GM19455 (cell line): Measurements from ENCODE around the gene SBF1.

Experiments used
- ATAC-seq: cut with Tn5 transposase; IDR thresholded peaks from one replicate; pipeline ENCODE4 v1.9.1; 2021; ENCODE audit not compliant: unreplicated experiment

Gene SBF1

GRCh38 chr22:50467773-50468440 is 6.9 kb downstream of the SBF1 start:
- no peak for ATAC-seq

GRCh38 chr22:50467341-50467740 is 7.5 kb downstream of the SBF1 start:
- no peak for ATAC-seq

- no peak for ATAC-seq
Observed at GRCh38 chr22:50465066-50465930, 9.5 kb downstream of the SBF1 start.

GRCh38 chr22:50464451-50464850 is 10.4 kb downstream of the SBF1 start:
- no peak for ATAC-seq

- ATAC-seq: no peak
Observed at GRCh38 chr22:50463188-50463900, 11.5 kb downstream of the SBF1 start.

GRCh38 chr22:50461979-50462540 is 12.8 kb downstream of the SBF1 start:
- no peak for ATAC-seq

GRCh38 chr22:50461536-50461935 is 13.3 kb downstream of the SBF1 start:
- ATAC-seq: no peak

- no peak for ATAC-seq
Observed at GRCh38 chr22:50460938-50461337, 13.9 kb downstream of the SBF1 start.

GRCh38 chr22:50459496-50460140 is 15.2 kb downstream of the SBF1 start:
- ATAC-seq: no peak

- no peak for ATAC-seq
Observed at GRCh38 chr22:50459016-50459415, 15.8 kb downstream of the SBF1 start.

- no peak for ATAC-seq
Observed at GRCh38 chr22:50456466-50457234, 18.2 kb downstream of the SBF1 start.

- no peak for ATAC-seq
Observed at GRCh38 chr22:50456026-50456425, 18.8 kb downstream of the SBF1 start.

GRCh38 chr22:50455201-50455600 is 19.6 kb downstream of the SBF1 start:
- ATAC-seq: no peak

- ATAC-seq: no peak
Observed at GRCh38 chr22:50454556-50455075, 20.2 kb downstream of the SBF1 start.

GRCh38 chr22:50452649-50453048 is 22.2 kb downstream of the SBF1 start:
- no peak for ATAC-seq

- no peak for ATAC-seq
Observed at GRCh38 chr22:50447576-50448551, 27.0 kb downstream of the SBF1 start.

- no peak for ATAC-seq
Observed at GRCh38 chr22:50446708-50447575, 27.9 kb downstream of the SBF1 start.
